NK-92 (cell line): ENCODE data around the gene ZSWIM8.
"Not testable (repeated sequence)": the region's sequence is repeated elsewhere in the genome, so short reads cannot be mapped to it uniquely, and the experiment has no call there.

Experiments used
- DNase-seq: peaks from one replicate; lab custom pipeline; 2025; ENCODE audit not compliant: unreplicated experiment; lab: John Stamatoyannopoulos, UW

The ZSWIM8 gene

GRCh38 chr10:73785211-73785720 is at the start of gene ZSWIM8:
Gene ZSWIM8 (plus strand): TSS chr10:73785606. CDS start chr10:73785879, 273 bp downstream.
- DNase-seq, result peak; percentile 51

- not testable (repeated sequence) for DNase-seq
Measured at GRCh38 chr10:73740501-73741254, 44.7 kb upstream of the ZSWIM8 start.

GRCh38 chr10:73742454-73742734 is 43.0 kb upstream of the ZSWIM8 start:
- no peak for DNase-seq

GRCh38 chr10:73743327-73743904 is 42.0 kb upstream of the ZSWIM8 start:
- no peak for DNase-seq

GRCh38 chr10:73743905-73744663 is 41.3 kb upstream of the ZSWIM8 start, which contains the start of gene SEC24C:
Gene SEC24C (plus strand): TSS chr10:73744372. CDS start chr10:73746833, 2,461 bp downstream.
- peak; percentile 78 for DNase-seq

- no peak for DNase-seq
Measured at GRCh38 chr10:73744664-73744975, 40.8 kb upstream of the ZSWIM8 start.

- no peak for DNase-seq
Measured at GRCh38 chr10:73746721-73747120, 38.7 kb upstream of the ZSWIM8 start.

- DNase-seq, result no peak
Measured at GRCh38 chr10:73750819-73751218, 34.6 kb upstream of the ZSWIM8 start.

GRCh38 chr10:73756183-73756582 is 29.2 kb upstream of the ZSWIM8 start:
- DNase-seq, result no peak

GRCh38 chr10:73758704-73759511 is 26.5 kb upstream of the ZSWIM8 start:
- no peak for DNase-seq

GRCh38 chr10:73759512-73760115 is 25.8 kb upstream of the ZSWIM8 start:
- DNase-seq, result no peak

GRCh38 chr10:73761781-73762180 is 23.6 kb upstream of the ZSWIM8 start:
- no peak for DNase-seq

GRCh38 chr10:73762915-73763314 is 22.5 kb upstream of the ZSWIM8 start:
- no peak for DNase-seq

GRCh38 chr10:73763343-73763742 is 22.1 kb upstream of the ZSWIM8 start:
- no peak for DNase-seq

GRCh38 chr10:73765066-73765465 is 20.3 kb upstream of the ZSWIM8 start:
- DNase-seq, result no peak

GRCh38 chr10:73768881-73769280 is 16.5 kb upstream of the ZSWIM8 start:
- DNase-seq, result no peak

GRCh38 chr10:73769396-73769795 is 16.0 kb upstream of the ZSWIM8 start:
- no peak for DNase-seq

- no peak for DNase-seq
Measured at GRCh38 chr10:73771722-73772280, 13.6 kb upstream of the ZSWIM8 start.

GRCh38 chr10:73772281-73773151 is 12.9 kb upstream of the ZSWIM8 start:
- DNase-seq, result no peak
